Measurements from ENCODE around the gene MTOR.

GRCh38 chr1:11158291-11158690, 104.1 kb downstream of the MTOR start:
- TF ChIP-seq POLR2A (IDR thresholded peaks at IDR 0.05) (no peak), CTCF (IDR thresholded peaks at IDR 0.05) (no peak)
